ENCODE results near the gene GCNA. TPM values are rescaled to one million over a fixed set of nuclear protein-coding genes. Genes with fewer than 3 reads are reported as not detected.

Gene GCNA, protein sequence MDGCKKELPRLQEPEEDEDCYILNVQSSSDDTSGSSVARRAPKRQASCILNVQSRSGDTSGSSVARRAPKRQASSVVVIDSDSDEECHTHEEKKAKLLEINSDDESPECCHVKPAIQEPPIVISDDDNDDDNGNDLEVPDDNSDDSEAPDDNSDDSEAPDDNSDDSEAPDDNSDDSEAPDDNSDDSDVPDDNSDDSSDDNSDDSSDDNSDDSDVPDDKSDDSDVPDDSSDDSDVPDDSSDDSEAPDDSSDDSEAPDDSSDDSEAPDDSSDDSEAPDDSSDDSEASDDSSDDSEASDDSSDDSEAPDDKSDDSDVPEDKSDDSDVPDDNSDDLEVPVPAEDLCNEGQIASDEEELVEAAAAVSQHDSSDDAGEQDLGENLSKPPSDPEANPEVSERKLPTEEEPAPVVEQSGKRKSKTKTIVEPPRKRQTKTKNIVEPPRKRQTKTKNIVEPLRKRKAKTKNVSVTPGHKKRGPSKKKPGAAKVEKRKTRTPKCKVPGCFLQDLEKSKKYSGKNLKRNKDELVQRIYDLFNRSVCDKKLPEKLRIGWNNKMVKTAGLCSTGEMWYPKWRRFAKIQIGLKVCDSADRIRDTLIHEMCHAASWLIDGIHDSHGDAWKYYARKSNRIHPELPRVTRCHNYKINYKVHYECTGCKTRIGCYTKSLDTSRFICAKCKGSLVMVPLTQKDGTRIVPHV
- 0.15 and 2.5 TPM in 2 replicates for total RNA-seq

DNA sequence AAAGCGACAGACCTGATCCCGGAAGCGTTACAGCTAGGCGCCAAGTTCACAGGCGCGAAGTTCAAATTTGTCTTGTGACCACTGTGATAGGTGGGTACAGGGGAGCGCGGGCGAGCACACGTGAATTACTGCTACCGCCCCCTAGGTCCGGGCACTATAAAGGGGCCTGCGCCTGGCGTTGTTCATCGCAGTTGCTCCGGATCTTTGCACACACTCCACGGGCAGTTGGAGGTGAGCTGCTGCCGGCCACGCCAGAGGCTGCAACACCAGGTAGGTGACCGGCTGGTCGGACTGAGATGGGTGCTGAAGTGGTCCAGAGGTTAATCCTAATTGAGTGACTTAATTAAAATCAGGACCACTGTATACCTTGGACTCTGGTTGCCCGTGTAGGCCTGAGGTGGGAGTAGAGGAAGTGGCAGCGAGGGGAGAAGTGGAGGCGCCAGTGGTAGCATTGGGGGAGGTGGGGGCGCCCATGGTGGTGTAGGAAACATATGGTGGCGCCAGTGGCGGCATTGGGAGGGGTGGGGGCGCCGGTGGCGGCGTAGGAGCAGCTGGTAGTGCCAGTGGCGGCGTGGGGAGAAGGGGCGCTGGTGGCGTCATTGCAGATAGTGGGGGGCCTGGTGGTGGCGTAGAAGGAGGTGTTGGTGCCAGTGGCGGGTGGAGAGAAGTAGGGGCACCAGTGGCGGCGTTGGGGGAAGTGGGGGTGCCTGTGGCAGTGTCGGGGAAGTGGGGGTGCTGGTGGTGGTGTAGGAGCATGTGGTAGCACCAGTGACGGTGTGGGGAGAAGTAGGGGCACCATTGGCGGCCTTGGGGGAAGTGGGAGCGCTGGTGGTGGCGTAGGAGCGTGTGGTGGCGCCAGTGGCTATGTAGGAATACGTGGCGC is at the start of gene GCNA:
Gene GCNA, plus strand, starts transcription at position 185 of the 883 bp plus-strand sequence. CDS start 2,385 bp downstream, outside the sequence.
- DNase-seq (ENCODE audit: extremely low read depth, low read depth, low spot score) = no peak

DNA sequence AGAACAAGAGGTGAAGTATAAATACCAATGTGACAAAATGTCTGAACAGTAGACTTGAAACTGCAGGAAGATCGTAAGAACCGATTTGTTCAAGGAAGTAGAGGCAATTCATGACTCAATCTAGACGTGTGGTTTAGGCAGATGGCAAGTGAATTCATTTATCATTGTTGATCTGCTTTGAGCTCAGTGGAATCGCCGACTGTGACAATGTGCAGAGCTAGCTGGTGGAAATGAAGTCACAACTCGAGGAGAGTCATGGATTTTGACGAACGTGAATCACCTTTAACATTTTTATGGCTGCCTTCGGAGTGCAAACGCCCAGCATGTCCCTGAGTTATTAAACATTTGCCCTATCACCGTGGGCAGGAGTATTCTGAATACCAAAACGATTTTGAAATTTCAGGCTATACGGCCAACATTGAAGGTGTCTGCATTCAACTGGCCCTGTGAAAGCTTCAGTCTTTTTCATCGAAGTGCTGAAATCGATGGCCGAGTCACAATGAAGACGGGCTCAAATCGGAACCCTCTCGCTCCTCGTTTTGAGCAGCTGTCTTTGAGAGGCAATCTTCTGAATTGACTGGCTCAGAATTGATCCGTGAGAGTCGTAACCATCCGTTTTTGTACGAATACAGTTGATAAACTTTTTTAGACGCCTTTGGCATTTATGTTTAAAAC is 46.0 kb upstream of the GCNA start:
- DNase-seq (ENCODE audit: extremely low read depth, low read depth, low spot score) = no peak

GRCh38 chrX:71532753-71533425 is 45.3 kb upstream of the GCNA start, which contains the start of gene OGT:
Gene OGT (plus strand): TSS chrX:71533104. CDS start chrX:71533300, 196 bp downstream.
- peak; percentile 80 for DNase-seq (ENCODE audit: extremely low read depth, low read depth, low spot score)

DNA sequence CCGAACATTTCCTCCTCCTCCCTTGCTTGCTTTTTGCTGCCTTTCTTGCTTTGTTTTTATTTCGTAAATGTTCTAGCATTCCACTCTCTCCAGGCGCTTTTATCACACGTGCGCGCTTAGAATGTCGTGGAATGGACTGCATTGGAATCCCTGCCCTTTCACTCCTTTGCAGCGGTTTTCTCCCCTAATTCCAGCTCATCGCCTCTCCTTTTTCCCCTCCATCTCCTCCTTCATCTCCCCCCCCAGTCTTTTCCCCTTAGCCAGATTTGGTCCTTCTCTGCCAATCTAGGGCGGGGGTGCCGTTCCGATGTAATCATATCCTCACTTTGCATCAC is 44.8 kb upstream of the GCNA start:
- no peak for DNase-seq (ENCODE audit: extremely low read depth, low read depth, low spot score)

DNA sequence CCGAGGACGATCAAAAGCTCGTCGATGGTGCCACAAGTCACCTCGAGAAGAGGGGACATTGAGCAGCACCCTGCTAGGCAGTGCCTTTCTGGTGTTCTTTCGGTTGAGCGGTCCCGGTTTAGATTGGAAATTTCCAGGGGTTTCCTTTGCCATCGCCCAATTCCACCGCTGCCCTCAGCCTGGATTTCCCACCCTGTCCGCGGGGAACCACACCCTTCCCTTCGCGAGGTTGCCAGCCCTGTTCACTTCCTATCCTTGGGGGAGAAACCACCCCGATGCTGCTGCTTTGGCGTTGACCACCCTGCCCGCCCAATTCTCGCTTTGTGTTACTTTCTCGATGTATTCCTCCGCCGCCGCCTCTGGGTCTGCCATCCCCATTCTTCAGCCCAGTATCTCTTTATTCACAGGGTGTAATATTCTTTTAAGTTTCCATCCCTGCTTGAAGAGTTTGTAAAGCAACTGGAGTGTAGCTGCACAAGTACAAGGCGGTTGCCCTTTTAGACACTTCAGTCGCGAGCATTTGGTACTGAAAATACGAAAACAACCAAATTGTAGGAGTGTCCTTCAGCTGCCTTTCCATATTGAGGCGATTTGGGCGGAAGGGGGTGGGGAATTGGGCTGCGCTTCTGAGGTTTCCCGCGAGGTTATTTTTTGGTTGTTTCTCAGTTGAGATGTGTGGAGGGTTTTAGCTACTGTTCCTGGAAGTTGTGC is 44.2 kb upstream of the GCNA start:
- DNase-seq (ENCODE audit: extremely low read depth, low read depth, low spot score) = no peak

GRCh38 chrX:71534773-71535544 is 43.3 kb upstream of the GCNA start:
- DNase-seq (ENCODE audit: extremely low read depth, low read depth, low spot score) = no peak

DNA sequence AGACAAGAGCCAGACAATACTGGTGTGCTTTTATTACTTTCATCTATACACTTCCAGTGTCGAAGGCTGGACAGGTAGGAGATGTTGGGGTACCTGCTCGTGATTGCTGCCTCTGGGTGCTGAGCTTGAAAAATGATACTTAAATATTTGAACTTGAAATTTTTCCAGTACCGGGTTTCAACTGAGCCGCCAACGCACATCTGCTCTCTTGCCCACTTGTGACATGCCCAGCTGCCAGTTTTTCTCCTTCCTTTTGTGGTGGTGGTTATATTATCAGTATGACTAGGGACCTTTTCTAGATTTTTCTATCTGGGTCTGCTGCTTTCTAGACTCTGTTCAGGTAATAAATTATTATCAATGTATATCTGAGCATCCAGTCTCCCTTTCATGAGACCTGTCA is 42.0 kb upstream of the GCNA start:
- no peak for DNase-seq (ENCODE audit: extremely low read depth, low read depth, low spot score)

- no peak for DNase-seq (ENCODE audit: extremely low read depth, low read depth, low spot score)
Measured at GRCh38 chrX:71537743-71538142, 40.5 kb upstream of the GCNA start.

DNA sequence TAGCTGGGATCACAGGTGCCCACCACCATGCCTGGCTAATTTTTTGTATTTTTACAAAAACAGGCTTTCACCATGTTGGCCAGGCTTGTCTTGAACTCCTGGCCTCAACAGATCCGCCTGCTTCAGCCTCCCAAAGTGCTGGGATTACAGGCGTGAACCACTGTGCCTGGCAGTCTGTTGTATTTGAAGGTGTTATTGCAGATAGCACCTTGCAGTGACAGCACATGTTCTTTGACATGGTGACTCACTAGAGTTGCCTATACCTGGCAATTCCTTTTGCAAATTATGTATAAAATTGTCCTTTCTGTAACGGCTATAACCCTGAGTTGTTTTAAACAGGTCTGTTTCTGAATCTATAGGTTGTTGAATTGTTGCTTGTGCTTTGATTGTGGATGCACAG is 37.4 kb upstream of the GCNA start:
- no peak for DNase-seq (ENCODE audit: extremely low read depth, low read depth, low spot score)

- DNase-seq (ENCODE audit: extremely low read depth, low read depth, low spot score) = no peak
Measured at GRCh38 chrX:71541210-71542022, 36.8 kb upstream of the GCNA start.

DNA sequence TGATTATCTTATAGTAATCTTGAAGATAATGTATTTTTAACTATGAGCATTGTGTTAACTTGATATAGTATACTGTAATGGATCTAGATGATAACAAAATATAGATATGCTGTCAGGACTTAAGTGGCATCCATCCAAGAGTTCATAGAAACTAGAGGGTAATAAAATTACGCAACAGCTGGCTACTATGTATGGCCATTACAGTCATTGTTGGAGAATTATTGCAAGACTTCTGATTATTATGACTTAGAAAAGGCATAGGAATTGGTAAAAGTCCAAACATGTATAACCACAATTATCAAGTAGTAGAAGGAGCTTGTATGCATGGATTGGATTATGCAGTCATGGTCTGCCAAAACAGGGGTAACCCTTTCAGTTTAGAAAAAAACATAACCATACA is 35.8 kb upstream of the GCNA start:
- DNase-seq (ENCODE audit: extremely low read depth, low read depth, low spot score) = no peak

- no peak for DNase-seq (ENCODE audit: extremely low read depth, low read depth, low spot score)
Measured at GRCh38 chrX:71542825-71543224, 35.4 kb upstream of the GCNA start.

- DNase-seq (ENCODE audit: extremely low read depth, low read depth, low spot score) = no peak
Measured at GRCh38 chrX:71543316-71543715, 34.9 kb upstream of the GCNA start.

DNA sequence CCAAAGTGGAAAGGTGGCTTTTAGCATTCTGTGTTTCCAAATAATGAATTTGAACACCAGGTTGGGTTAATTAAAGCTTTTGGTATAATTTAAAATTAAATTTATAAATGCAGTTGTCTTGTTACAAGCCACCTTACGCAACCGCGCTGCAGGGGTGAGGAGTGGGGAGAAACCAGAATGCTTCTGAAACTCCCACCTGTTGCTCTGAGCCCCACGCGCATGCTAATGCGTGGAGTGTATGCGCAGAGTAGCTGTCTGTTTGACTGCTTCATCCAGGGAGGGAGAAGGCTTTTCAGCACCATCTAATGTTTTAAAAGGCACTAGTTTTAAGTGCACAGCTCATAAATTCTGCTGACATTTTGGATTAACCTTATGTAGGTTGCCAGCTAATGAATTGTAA is 32.9 kb upstream of the GCNA start:
- no peak for DNase-seq (ENCODE audit: extremely low read depth, low read depth, low spot score)

- no peak for DNase-seq (ENCODE audit: extremely low read depth, low read depth, low spot score)
Measured at GRCh38 chrX:71546879-71547278, 31.4 kb upstream of the GCNA start.

DNA sequence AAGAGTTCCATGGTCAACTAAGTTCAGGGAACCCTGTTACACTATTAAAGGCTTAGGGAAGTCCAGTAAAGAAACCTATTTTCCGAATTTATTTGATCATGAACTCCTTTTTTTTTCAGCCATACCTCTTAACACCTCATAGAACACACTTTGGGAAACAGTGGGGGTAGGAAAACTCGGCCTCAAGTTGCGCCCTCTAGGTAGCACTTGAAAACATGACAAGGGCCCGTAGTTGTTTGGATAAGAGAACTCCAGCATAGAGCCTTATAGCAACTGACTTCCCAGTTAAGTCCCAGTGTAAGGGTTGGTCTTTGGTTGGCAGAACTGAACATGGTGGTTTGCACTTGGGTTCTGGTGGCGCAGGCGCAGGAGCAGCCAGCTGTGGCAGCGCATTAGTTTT is 30.9 kb upstream of the GCNA start:
- DNase-seq (ENCODE audit: extremely low read depth, low read depth, low spot score) = no peak

- no peak for DNase-seq (ENCODE audit: extremely low read depth, low read depth, low spot score)
Measured at GRCh38 chrX:71549986-71550385, 28.3 kb upstream of the GCNA start.

GRCh38 chrX:71550578-71550977 is 27.7 kb upstream of the GCNA start:
- no peak for DNase-seq (ENCODE audit: extremely low read depth, low read depth, low spot score)

All from glomerular endothelial cell (primary cell).